Stimulated activated CD8-positive, alpha-beta memory T cell treated with anti-CD3 and anti-CD28 coated beads, Interleukin-12 subunit alpha, Interleukin-12 subunit beta, amount 100 ng/mL, for 24 hours (primary cell): Measurements from ENCODE around the gene MTUS2.

Experiments
- DNase-seq: peaks from one replicate; pipeline ENCODE4 v3.0.0-alpha.2; 2020; ENCODE audit errors: extremely low read depth

MTUS2 gene

DNA sequence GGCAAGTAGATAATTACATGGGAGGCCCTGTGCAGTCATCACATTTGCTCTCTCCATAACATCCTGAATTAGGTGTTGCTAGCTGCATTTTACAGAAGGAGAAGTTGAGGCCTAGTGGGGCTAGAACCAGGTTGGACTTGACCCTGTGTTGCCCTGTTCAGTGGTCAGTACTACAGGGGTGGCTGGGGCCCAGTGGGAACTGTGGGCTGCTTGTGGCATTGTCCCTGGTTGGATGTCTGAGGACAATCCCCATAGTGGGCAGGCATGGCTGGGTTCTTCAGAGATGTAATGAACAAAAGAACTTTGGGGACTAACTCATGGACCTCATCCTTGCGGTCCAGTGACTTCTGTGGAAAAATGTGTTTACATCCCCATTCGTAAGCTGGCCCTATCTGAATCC lies 38.9 kb downstream of the MTUS2 start:
- no peak for DNase-seq

GRCh38 chr13:28859717-28860116 lies 39.6 kb downstream of the MTUS2 start:
- no peak for DNase-seq

- no peak for DNase-seq
These were observed 44.4 kb downstream of the MTUS2 start for GRCh38 chr13:28864544-28864943.

DNA sequence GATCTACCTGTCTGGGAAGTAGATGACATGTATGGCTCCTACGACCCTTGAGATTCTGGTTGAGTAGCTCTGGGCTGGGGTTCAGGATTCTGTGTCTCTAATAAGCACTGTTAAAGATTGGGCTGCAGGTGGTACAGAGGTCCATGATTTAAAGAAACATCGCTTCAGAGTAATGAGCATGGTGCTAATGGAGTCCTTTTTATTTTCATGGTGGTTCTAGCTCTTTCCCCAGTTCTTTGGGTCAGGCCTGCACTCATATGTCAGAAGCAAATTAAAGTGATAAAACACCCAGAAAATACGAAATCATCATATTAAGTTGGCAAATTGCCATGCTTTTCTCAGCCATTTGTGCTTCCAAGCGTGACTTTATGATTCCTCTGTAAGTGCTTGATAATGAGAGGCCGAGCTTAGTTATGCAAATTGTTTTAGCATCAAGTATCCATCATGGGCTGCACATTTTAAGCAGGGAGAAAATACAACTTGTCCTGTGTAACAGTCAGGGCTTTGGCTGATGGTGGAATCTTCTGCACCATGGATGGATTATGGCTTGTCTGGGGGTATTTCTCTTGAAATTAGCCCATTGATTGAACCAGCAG lies 45.1 kb downstream of the MTUS2 start:
- no peak for DNase-seq

DNA sequence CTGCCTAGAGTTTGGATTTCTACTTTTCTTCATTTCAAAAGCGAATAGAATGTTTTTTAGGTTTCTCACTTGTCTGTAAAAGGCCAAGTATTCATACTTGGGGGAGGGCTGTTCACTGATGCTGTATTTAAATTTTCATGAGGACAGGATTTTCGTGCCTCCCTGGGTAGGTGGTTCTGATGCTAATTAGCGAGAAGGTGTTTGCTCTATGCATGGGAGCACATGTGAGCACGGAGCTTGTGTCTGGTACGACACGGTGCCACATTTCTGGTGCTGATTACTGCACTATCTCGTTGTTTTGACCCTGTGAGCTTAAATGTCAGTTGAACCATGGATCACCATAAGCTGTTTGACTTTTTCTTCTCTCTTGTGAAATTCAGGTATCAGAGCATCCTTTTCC lies 45.8 kb downstream of the MTUS2 start:
- DNase-seq, result no peak

- DNase-seq, result no peak
These were observed 46.8 kb downstream of the MTUS2 start for GRCh38 chr13:28866932-28867331.

GRCh38 chr13:28867564-28867963 lies 47.4 kb downstream of the MTUS2 start:
- no peak for DNase-seq

- DNase-seq, result no peak
These were observed 52.5 kb downstream of the MTUS2 start for GRCh38 chr13:28872427-28873176.

DNA sequence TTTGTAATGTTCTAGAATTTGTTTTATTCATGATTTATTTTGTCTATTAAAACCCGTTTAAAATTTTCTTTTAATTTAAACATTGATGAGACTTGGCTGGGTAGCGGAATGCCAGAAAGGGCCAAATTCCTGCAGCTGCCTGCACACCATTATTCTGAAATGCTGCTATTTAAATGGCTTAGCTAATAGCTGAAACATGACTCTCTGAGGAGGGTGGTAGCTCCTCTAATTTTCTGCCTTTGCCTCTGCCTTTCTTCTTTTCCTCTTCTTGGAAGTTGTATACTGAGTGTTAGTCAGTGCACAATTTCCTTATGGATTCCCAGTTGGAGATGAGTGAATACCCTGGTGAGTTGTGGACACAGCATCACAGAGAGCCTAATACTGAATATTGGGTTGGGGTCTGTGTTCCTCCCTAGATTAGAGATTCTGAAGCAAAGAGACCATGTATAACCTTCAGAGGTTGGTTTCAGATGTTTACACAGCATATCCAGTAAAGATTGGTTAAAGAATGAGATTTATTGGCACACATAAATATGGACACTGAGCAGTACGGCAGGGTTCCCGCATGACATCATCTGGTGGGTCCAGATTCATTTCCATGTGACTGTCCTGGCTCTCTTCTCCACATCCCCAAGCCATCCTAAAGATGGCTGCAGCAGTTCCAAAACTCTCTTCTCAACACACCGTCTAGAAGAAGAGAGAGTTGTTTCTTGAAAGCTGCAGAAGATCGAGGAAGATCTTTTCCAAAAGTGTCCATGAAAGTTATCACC lies 55.9 kb downstream of the MTUS2 start:
- no peak for DNase-seq

DNA sequence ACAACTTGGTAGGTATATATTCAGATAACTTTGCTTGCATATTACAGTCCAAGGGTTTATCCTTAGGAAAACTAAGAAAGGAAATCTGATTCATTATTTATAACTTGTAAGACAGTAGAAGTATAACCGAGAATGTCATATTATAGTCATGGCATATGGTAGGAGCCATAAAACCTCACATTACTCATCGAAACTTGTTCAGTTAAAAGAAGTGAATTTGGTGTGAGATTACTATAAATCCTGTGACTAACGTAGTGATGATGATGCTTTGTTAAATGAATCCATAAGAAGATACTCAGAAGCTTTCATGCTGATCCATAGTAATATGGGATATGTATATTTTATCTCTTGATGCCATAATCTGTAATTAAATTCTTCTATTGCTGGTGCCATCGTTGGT lies 57.3 kb downstream of the MTUS2 start:
- DNase-seq, result no peak

GRCh38 chr13:28885181-28885580 lies 65.0 kb downstream of the MTUS2 start:
- no peak for DNase-seq

GRCh38 chr13:28889086-28889732 lies 69.1 kb downstream of the MTUS2 start:
- no peak for DNase-seq

- no peak for DNase-seq
These were observed 70.6 kb downstream of the MTUS2 start for GRCh38 chr13:28890712-28891111.

- no peak for DNase-seq
These were observed 97.9 kb downstream of the MTUS2 start for GRCh38 chr13:28918030-28918429.

- no peak for DNase-seq
These were observed 102.2 kb downstream of the MTUS2 start for GRCh38 chr13:28922341-28922740.

GRCh38 chr13:28935104-28935503 lies 115.0 kb downstream of the MTUS2 start:
- no peak for DNase-seq

DNA sequence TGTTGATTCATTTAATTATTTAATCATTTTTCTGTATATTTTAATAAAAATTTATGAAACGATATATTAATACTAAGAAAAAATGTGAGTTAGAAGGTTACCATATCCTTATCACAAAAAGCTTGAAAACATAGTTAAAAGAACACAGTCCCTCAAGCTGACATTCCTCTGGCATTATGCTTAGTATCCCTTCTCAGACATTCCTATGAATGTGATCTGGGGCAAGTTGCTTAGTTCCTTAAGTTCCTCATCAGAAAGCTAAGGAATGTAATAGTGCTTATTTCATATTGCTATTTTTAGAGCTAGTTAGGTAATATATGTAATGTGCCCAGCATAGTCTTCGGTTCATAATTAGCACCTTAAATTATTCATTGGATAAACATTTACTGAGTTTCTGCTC lies 122.8 kb downstream of the MTUS2 start:
- no peak for DNase-seq

GRCh38 chr13:28953714-28954418 lies 133.7 kb downstream of the MTUS2 start:
- DNase-seq, result no peak

DNA sequence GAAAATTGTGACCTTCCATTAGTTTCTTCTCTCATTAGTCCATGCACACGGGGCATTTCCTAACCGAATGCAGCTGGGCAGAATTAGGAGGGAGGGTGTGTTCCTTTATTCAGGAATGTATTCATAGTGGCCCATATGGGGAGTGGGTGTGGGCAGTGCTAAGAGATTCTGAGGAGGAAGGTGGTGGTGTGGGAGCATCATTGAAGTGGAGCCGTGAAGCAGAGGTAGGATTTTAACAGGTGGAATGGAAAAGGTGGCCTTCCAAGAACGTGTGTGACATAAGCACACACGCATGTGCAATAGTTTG lies 134.2 kb downstream of the MTUS2 start:
- DNase-seq, result no peak

DNA sequence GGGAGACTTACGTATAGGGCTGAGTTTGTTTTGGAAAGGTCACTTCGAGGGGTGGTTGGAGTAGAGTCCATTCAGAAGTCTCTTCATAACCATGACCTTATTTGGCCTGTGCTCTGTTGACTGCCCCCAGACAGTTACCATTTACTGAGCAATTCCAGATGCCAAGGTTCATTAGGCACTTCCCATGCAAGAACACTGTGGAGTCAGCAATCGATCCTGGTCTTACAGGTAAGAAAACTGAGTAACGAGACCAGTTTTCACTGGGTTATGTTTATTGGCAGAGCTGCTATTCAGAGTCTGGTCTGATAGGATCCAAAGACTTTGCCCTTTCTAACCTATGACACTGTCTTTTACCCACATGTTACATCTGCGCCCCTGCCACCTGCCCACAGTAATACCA lies 134.7 kb downstream of the MTUS2 start:
- no peak for DNase-seq

DNA sequence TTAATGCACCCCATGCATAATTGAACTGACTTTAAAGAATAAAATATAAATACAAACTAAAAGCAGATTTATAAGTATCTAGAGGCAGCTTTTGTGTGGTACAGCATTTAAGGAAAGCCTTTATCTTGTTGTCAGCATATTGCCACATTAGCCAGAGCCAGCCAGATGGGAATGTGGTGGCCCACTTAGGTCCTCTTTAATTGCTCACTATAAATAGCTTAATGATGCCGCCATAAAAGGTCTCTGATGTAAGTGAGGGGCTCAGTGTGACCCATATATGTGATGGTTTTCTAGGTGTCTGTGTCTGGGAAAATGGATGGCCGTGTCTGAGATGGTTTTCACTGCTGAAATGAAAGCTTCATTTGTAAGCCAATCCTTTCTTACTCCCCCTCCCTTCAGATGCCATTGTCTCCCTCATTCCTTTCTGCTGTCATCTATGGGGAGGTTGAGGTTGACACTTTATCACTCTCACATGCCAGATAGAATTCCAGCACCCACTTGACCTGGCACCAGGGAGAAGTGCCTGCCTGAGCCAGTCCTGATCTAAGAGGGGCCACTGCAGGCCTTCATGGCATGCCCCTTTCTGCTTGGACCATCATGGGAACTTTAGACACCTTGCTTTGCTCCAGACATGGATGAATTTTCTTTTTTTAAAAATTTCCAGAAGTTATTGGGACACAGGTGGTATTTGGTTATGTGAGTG lies 135.3 kb downstream of the MTUS2 start:
- no peak for DNase-seq
